Natural killer cell (primary cell): ENCODE results near the gene DENND10. TPM values are rescaled to one million over a fixed set of nuclear protein-coding genes. Genes with fewer than 3 reads are reported as not detected.

ENCODE experiments used
- ATAC-seq, 3 donors: fragments of 150-1000 bp in 2 of 3; fragments of 200-7000 bp in 1 of 3; cut with Tn5 transposase; 1 replicate in 1 of 3; 2 replicates in 2 of 3; pipeline ENCODE4 v1.10.0; 2021; ENCODE audit warnings: mild to moderate bottlenecking in 2 of 3, moderate library complexity in 2 of 3
- DNase-seq, 2 donors: peaks; one replicate each; pipeline versions ENCODE4 v3.0.0 to v3.0.0-alpha.2; 2013 to 2021; ENCODE audit warnings: mixed read lengths in 1 of 2
- H3K27ac ChIP-seq: one replicate; pipeline ENCODE4 v1.5.1; 2013; ENCODE audit warnings: mild to moderate bottlenecking, low read length
- H3K27me3 ChIP-seq: one replicate; pipeline ENCODE4 v1.6.1; 2013; ENCODE audit warnings: low read length; ENCODE audit not compliant: control insufficient read depth, insufficient read depth
- H3K36me3 ChIP-seq: one replicate; pipeline ENCODE4 v1.6.1; 2013; ENCODE audit warnings: low read length; ENCODE audit not compliant: control insufficient read depth, insufficient read depth
- H3K4me1 ChIP-seq: one replicate; pipeline ENCODE4 v1.6.1; 2013; ENCODE audit warnings: low read length; ENCODE audit not compliant: control insufficient read depth, insufficient read depth
- H3K4me3 ChIP-seq: one replicate; pipeline ENCODE4 v1.5.1; 2013; ENCODE audit warnings: low read length
- H3K9me3 ChIP-seq: one replicate; pipeline ENCODE4 v1.6.1; 2013; ENCODE audit warnings: low read length; ENCODE audit not compliant: control insufficient read depth, insufficient read depth
- H3K27ac Mint-ChIP-seq, 2 donors: one replicate each; pipeline ENCODE4 v1.8.0; 2022; ENCODE audit warnings: mild to moderate bottlenecking in 2 of 2, mixed read lengths in 2 of 2, moderate library complexity in 1 of 2
- H3K27me3 Mint-ChIP-seq, 2 donors: one replicate each; pipeline ENCODE4 v1.8.0; 2022; ENCODE audit warnings: low read depth in 2 of 2, mixed read lengths in 2 of 2
- H3K36me3 Mint-ChIP-seq: one replicate; pipeline ENCODE4 v1.8.0; 2022; ENCODE audit warnings: mixed read lengths
- H3K4me1 Mint-ChIP-seq, 2 donors: one replicate each; pipeline ENCODE4 v1.8.0; 2022; ENCODE audit warnings: mixed read lengths in 2 of 2
- H3K4me3 Mint-ChIP-seq: one replicate; pipeline ENCODE4 v1.8.0; 2022; ENCODE audit warnings: mild to moderate bottlenecking, moderate library complexity, mixed read lengths
- H3K9me3 Mint-ChIP-seq, 2 donors: one replicate each; pipeline ENCODE4 v1.8.0; 2022; ENCODE audit warnings: mixed read lengths in 2 of 2
- WGBS: methylation state at CpG from one replicate; pipeline ENCODE4 v1.1.7; 2013; ENCODE audit warnings: missing lambda C conversion rate; ENCODE audit not compliant: insufficient coverage; 5-methylcytosine and 5-hydroxymethylcytosine counted together
- intact Hi-C: fragments of 100-400 bp; cut with micrococcal nuclease; formaldehyde crosslinking; loops from one replicate; pipeline ENCODE4 v1.14.2; 2022
- total RNA-seq, 4 donors: library from RNA; stranded (reverse); fragments of 120-200 nt in 1 of 4; gene quantifications; one replicate each; pipeline versions ENCODE4 v1.2.3 to v1.2.4, GENCODE V29; 2013 to 2022
- TF ChIP-seq, protein P1 (sequence below): fragments of 200-600 bp; IDR thresholded peaks from one replicate; pipeline ENCODE4 v1.8.0; 2022; ENCODE audit warnings: antibody characterized with exemption

DENND10 gene
- total RNA-seq, 3 donors from 2014 or later (not counting 1 experiment from before 2014, with no cell fraction given) = 24.0 to 42.4 (median 33.9) TPM

DNA sequence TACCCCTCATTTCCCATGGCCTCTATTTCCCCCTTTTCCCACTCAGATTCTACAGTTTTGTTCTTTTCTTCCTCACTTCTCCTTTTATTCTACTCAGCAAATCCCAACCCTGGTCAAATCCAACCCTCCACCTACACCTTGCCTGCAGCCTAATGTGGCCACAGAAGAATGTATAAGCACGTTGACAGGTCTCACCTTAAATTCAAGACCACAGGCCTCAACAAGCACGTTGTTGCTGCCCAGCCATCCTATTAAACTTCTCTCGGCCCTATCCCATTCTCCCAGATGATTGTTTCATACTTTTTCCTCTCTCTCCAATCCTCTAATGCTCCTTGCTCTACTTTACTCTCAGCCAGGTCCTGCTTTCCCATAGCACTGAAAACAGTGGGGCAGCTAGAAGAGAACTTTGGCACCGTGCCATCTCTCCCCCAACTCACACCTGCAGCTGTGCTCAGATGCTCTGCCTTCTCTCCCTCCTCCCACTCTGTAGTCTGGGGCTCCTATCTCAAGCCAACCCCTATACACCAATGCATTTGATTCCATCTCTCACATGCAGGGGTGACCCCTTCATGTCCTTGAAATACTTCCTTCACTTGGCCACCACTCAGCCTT, 16.5 kb upstream of the DENND10 start:
- Histone ChIP-seq H3K27me3 (no peaks in the 10 kb centered on the region), H3K36me3 (no peaks in the 10 kb centered on the region), H3K27ac (no peak overlapping the region), H3K4me1 (peaks cover 21% of the 10 kb centered on the region), H3K9me3 (no peaks in the 10 kb centered on the region), H3K4me3 (no peak overlapping the region)
- TF ChIP-seq, protein P1, sequence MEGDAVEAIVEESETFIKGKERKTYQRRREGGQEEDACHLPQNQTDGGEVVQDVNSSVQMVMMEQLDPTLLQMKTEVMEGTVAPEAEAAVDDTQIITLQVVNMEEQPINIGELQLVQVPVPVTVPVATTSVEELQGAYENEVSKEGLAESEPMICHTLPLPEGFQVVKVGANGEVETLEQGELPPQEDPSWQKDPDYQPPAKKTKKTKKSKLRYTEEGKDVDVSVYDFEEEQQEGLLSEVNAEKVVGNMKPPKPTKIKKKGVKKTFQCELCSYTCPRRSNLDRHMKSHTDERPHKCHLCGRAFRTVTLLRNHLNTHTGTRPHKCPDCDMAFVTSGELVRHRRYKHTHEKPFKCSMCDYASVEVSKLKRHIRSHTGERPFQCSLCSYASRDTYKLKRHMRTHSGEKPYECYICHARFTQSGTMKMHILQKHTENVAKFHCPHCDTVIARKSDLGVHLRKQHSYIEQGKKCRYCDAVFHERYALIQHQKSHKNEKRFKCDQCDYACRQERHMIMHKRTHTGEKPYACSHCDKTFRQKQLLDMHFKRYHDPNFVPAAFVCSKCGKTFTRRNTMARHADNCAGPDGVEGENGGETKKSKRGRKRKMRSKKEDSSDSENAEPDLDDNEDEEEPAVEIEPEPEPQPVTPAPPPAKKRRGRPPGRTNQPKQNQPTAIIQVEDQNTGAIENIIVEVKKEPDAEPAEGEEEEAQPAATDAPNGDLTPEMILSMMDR = no peak
- Mint-ChIP-seq H3K27me3 (no peaks in the 10 kb centered on the region), H3K4me1 (peaks cover 27 to 28% of the 10 kb centered on the region in 2 donors), H3K36me3 (no peaks in the 10 kb centered on the region), H3K9me3 (no peaks in the 10 kb centered on the region), H3K27ac (peak overlapping the region in 1 of 2 donors; percentile 0), H3K4me3 (no peak overlapping the region)
- DNase-seq (no peak), ATAC-seq (no peak)
- WGBS = 77% methylated on average over 4 of the region's 4 CpGs
- intact Hi-C loops = no loop called here

DNA sequence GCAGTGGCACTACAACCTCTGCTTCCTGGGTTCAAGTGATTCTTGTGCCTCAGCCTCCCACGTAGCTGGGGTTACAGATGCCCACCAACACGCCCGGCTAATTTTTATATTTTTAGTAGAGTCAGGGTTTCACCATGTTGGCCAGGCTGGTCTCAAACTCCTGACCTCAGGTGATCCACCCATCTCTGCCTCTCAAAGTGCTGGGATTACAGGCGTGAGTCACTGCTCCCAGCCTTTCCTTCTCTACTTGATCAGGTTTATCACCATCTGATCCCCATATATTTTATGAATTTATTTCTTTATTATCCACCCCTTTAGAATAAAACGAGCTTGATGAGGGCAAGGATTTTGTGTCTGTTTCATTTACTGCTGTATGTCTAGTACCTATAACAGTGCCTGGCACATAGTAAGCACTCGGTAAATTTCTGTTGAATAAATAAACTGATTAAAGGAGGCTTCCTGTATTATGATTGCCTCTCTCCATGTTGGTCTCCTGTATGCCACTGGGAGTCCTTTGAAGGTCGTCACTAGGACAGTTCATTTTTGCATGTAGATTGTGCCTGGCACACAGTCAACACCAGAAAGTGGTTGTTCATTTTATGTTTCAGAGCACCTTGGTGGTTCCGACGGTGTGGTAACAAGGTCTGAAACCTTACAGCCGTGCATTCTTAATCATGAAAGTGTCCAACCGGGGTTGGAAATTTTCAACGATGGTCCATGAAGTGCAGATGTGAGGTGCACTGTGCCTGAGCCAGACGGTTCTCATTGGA, 13.7 kb upstream of the DENND10 start:
- WGBS = 78% methylated on average over 12 of the region's 13 CpGs
- DNase-seq (peak in 1 of 2 donors; percentile 67), ATAC-seq (peak; percentile 2 to 9 (median 5))
- H3K27ac Mint-ChIP-seq = peak overlapping the region; percentile 12 to 90
- Histone ChIP-seq H3K27ac (peak overlapping the region; percentile 84), H3K4me3 (no peak overlapping the region), H3K4me1 (peaks cover 31% of the 10 kb centered on the region), H3K9me3 (no peaks in the 10 kb centered on the region), H3K27me3 (no peaks in the 10 kb centered on the region), H3K36me3 (no peaks in the 10 kb centered on the region)
- H3K9me3 Mint-ChIP-seq = no peaks in the 10 kb centered on the region
- TF ChIP-seq, protein P1 = no peak
- peaks cover 35 to 37% of the 10 kb centered on the region in 2 donors for H3K4me1 Mint-ChIP-seq
- intact Hi-C loops = no loop called here
- no peaks in the 10 kb centered on the region for H3K27me3 Mint-ChIP-seq
- H3K4me3 Mint-ChIP-seq = peak overlapping the region; percentile 83
- H3K36me3 Mint-ChIP-seq = no peaks in the 10 kb centered on the region

DNA sequence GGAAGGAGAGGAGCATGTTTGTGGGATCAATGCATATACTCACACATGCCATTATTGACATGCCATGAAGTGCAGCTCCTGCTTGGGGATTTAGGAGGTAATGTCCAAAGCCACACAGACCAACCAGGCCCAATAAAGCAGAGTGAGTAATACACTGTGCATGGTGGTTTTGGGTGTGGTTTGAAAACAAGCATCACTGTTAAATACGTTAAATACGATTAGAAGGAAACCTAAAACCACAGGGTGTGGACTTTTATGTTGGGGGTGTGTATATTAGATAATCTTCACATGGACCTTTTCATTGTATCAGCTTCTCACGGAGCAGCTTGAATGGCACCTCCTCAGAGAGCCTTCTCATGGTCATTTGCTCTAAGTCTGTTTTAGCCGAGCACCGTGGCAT, 12.9 kb upstream of the DENND10 start:
- Mint-ChIP-seq H3K27me3 (no peaks in the 10 kb centered on the region), H3K4me1 (peaks cover 37 to 40% of the 10 kb centered on the region in 2 donors), H3K27ac (peak overlapping the region; percentile 12 to 90), H3K36me3 (no peaks in the 10 kb centered on the region), H3K9me3 (no peaks in the 10 kb centered on the region), H3K4me3 (peak overlapping the region; percentile 83)
- WGBS = 44% methylated on average over 3 of the region's 5 CpGs
- ATAC-seq = peak; percentile 90 to 96 (median 95)
- intact Hi-C loops = loop anchor here (1.0 kb wide), 1 partner anchor 11 kb away; the partner anchor contains the start of gene EIF3A
- H3K9me3 ChIP-seq = no peaks in the 10 kb centered on the region
- TF ChIP-seq, protein P1 = no peak
- no peaks in the 10 kb centered on the region for H3K27me3 ChIP-seq
- DNase-seq = peak; percentile 31 to 85
- H3K27ac ChIP-seq = peak overlapping the region; percentile 84
- no peak overlapping the region for H3K4me3 ChIP-seq
- no peaks in the 10 kb centered on the region for H3K36me3 ChIP-seq
- H3K4me1 ChIP-seq = peaks cover 31% of the 10 kb centered on the region
